Lower leg skin (tissue), 3 donors: ENCODE results near the gene ADARB2.

Experiments
- POLR2A ChIP-seq, 2 donors: fragments of 450-650 bp; IDR thresholded peaks; one replicate each; pipeline ENCODE4 v1.6.1; 2016 to 2017; ENCODE audit warnings: antibody characterized with exemption in 2 of 2, mild to moderate bottlenecking in 1 of 2, moderate library complexity in 1 of 2
- TF ChIP-seq, protein P1 (sequence below), 3 donors: fragments of 450-650 bp; IDR thresholded peaks; one replicate each; pipeline ENCODE4 v1.5.1; 2016; ENCODE audit warnings: antibody characterized with exemption in 3 of 3, mild to moderate bottlenecking in 3 of 3, moderate library complexity in 2 of 3

DNA sequence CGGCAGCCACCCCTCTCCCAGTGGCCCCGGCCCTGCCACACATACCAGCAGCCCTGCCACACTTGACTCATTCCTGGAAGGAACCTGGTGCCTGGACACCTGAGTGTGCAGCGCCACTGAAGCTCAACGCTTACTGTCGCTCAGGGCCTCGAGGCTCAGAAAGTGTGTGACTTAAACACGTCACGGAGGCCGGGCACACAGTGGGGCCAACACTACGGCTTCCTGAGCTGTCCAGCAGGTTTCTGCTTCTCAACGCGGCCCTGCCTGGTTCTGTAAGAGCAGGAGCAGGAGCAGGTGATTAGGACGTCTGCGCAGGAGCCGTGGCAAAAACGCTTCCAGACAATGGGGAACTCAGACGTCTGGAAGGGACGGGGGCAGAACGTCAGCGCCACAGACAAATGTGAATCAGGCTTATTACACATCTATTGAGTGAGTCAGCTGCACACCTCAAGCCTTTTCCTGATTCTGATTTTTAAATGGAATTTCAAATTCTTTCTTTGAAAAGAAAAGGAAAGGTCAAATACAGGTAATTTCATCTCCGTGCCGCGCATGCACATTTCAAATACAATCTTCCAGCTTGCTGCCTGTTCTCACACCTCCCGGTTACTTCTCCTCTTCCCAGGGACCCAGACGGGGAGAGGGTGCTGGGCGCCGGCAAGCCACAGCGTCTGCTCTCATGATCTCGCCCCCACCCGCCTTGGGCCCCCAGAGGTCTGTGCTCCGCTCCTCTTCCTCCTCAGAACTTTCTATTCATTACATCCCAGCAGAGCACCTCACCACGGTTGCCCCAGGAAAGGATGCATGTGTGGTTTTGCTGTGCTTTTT, 66.6 kb downstream of the ADARB2 start:
- TF ChIP-seq, protein P1, sequence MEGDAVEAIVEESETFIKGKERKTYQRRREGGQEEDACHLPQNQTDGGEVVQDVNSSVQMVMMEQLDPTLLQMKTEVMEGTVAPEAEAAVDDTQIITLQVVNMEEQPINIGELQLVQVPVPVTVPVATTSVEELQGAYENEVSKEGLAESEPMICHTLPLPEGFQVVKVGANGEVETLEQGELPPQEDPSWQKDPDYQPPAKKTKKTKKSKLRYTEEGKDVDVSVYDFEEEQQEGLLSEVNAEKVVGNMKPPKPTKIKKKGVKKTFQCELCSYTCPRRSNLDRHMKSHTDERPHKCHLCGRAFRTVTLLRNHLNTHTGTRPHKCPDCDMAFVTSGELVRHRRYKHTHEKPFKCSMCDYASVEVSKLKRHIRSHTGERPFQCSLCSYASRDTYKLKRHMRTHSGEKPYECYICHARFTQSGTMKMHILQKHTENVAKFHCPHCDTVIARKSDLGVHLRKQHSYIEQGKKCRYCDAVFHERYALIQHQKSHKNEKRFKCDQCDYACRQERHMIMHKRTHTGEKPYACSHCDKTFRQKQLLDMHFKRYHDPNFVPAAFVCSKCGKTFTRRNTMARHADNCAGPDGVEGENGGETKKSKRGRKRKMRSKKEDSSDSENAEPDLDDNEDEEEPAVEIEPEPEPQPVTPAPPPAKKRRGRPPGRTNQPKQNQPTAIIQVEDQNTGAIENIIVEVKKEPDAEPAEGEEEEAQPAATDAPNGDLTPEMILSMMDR (IDR thresholded peaks at IDR 0.05) = no peak
- TF ChIP-seq POLR2A (IDR thresholded peaks at IDR 0.05) = no peak
